Measurements from ENCODE around the gene SNRNP200. TPM values are rescaled to one million over a fixed set of nuclear protein-coding genes. Genes with fewer than 3 reads are reported as not detected.
"Not testable (repeated sequence)": the region's sequence is repeated elsewhere in the genome, so short reads cannot be mapped to it uniquely, and the experiment has no call there.

Gene SNRNP200
- total RNA-seq, 2 experiments from 2014 or later = 194 to 201 TPM

DNA sequence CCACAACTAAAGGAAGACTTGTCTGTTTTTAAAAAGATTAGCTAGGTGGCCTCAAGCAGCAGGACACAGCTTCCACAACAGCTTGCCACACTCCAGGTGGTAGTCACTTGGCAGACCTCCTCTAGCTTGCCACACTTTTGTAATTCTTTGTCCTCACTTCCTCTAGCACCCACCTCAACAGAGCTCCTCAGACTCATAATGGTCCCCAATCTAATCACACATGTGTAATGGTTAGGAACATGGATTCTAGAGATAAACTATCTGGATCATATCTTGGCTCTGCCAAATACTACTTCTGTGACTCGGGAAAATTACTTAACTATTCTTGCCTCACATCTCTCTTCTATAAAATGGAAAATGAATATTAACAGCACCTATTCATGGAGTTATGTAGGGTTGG lies 3.5 kb downstream of the SNRNP200 start:
- DNase-seq (no peak), ATAC-seq (ENCODE audit: low read depth) (no peak)
- Mint-ChIP-seq H3K4me3 (no peak overlapping the region), H3K27ac (no peak overlapping the region), H3K27me3 (no peaks in the 10 kb centered on the region), H3K36me3 (peaks cover 37% of the 10 kb centered on the region), H3K4me1 (peaks cover 52% of the 10 kb centered on the region), H3K9me3 (no peaks in the 10 kb centered on the region)
- POLR2A ChIA-PET = interaction anchor here (1.1 to 1.3 kb wide), 2 partner anchors 12 to 35 kb away, joined by 3 read pairs; no protein-coding TSS in a partner anchor

DNA sequence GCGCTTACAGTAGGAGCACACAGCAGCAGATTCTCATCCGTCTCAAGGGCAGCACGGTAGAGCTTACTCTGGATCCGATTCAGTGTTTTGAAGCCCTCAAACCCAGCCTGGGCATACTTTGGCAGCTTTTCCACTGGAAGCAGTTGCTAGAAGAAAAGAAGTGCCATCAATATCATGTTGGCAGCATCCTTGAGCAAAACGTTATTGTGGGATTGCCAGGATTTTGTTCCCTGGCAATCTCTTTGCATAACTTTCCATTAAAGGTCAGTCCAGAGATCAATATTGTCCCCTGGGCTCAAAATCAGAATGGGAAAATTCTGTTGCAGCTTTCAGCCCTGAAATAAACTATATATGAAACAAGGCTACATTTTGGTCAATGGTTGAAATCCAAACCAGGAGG lies 8.4 kb downstream of the SNRNP200 start:
- Mint-ChIP-seq H3K36me3 (peaks cover 31% of the 10 kb centered on the region), H3K9me3 (no peaks in the 10 kb centered on the region), H3K4me1 (peaks cover 22% of the 10 kb centered on the region), H3K27ac (no peak overlapping the region), H3K27me3 (no peaks in the 10 kb centered on the region), H3K4me3 (no peak overlapping the region)
- ATAC-seq (ENCODE audit: low read depth) = no peak
- no peak for DNase-seq
- POLR2A ChIA-PET = no interaction called here

DNA sequence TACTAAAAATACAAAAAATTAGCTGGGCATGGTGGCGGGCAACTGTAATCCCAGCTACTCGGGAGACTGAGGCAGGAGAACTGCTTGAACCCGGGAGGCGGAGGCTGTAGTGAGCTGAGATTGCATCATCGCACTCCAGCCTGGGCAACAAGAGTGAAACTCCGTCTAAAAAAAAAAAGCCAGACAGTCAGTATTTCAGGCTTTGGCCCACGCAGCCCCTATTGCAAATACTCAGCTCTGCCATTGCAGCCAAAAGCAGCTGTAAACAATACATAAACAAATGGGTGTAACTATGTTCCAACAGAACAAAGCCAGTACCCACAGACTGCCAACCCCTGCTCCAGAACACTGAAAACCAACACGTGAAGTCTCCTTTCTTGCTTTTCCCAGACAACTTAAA lies 11.1 kb downstream of the SNRNP200 start:
- POLR2A ChIA-PET = interaction anchor here (1.2 kb wide), 1 partner anchor 12 kb away, joined by 5 read pairs; no protein-coding TSS in a partner anchor
- not testable (repeated sequence) for H3K27ac Mint-ChIP-seq; H3K9me3 Mint-ChIP-seq; ATAC-seq (ENCODE audit: low read depth); H3K4me1 Mint-ChIP-seq; H3K27me3 Mint-ChIP-seq; DNase-seq; H3K4me3 Mint-ChIP-seq
- peaks cover 33% of the 10 kb centered on the region for H3K36me3 Mint-ChIP-seq

DNA sequence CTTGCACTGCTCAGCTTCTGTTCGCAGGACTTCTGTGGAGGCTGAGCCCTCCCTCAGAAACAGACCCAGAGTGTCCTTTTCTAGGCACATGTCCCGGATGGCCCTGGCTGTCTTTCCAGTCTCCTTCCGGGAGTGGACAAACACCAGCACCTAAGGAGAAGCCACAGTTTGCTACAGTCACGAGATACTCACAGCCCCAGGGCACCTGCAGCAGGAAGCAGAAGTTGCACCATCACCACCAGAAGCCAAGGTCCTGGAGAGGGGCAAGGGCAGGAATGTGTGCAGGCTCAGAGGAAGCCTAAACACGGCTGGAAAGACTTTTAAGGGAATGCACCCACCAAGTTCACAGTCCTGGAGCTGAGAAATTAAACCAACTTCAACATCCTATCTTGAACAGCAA lies 13.6 kb downstream of the SNRNP200 start:
- Mint-ChIP-seq H3K4me3 (no peak overlapping the region), H3K36me3 (peaks cover 41% of the 10 kb centered on the region), H3K9me3 (no peaks in the 10 kb centered on the region), H3K4me1 (no peaks in the 10 kb centered on the region), H3K27me3 (no peaks in the 10 kb centered on the region), H3K27ac (no peak overlapping the region)
- DNase-seq = no peak
- POLR2A ChIA-PET = interaction anchor here (0.6 to 0.7 kb wide), 2 partner anchors 18 to 57 kb away, joined by 3 read pairs; no protein-coding TSS in a partner anchor
- ATAC-seq (ENCODE audit: low read depth) = no peak

DNA sequence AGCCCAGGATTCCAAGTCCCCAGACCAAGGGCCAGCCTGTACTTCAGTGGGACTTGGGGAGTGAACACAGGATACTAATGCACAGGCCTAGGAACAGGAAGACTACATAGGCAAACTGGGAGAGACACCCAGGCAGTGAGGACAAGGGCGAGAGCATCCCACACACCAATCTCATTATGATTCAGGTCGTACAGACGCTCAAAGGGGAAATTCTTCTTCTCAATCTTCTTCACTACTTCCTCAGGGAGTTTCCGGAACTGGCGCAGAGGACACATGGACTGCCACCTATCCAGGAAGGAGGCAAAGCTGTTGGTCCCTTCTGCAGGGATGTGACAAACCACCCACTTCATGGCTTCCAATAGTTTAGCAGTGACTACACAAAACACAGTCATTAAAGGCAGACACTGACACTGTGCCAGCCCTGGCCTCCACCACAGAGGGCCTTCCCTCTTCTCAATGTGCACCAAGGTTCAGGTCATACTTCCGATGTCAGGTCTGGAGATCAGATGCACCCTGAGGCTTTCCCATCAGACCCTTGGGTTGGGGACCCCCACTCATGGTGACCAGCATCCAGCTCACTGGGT lies 18.0 kb downstream of the SNRNP200 start:
- no peak for ATAC-seq (ENCODE audit: low read depth)
- Mint-ChIP-seq H3K4me1 (no peaks in the 10 kb centered on the region), H3K4me3 (no peak overlapping the region), H3K9me3 (no peaks in the 10 kb centered on the region), H3K27ac (peak overlapping the region; percentile 54), H3K27me3 (no peaks in the 10 kb centered on the region), H3K36me3 (peaks cover 42% of the 10 kb centered on the region)
- no peak for DNase-seq
- POLR2A ChIA-PET = no interaction called here

DNA sequence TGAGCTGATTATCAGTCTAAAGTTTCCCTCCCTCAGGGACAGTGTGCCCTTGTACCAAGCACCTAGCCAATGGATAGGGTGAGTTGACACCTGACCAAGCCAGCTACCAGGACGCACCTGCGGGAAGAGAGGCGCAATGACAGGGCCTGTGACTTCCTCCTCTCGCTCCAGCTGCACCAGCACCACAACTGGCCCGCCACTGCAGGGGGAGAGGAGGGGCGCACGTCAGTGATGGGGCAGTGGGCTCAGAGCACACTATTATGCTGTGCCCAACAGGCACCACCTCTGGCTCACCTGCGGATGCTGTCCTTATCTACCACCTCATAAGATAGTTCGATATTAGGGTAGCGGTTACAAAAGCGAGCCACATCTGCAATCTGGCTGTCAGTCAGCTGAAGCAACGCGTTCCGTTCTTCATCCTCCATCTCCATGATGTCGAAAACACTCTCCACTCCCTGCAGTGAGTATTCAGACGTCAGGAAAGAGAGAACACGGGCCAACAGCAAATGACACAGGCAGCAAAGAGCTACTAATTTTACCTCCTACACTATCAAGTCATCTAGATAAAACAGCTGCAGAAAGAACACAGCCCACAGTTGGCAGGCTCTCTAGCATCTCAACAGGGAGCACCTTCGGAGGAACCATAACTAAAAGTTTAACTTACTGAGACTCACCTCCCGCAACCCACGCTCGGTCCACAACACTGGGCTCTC lies 28.4 kb downstream of the SNRNP200 start:
- Mint-ChIP-seq H3K9me3 (no peaks in the 10 kb centered on the region), H3K36me3 (peaks cover 43% of the 10 kb centered on the region), H3K27ac (no peak overlapping the region)

DNA sequence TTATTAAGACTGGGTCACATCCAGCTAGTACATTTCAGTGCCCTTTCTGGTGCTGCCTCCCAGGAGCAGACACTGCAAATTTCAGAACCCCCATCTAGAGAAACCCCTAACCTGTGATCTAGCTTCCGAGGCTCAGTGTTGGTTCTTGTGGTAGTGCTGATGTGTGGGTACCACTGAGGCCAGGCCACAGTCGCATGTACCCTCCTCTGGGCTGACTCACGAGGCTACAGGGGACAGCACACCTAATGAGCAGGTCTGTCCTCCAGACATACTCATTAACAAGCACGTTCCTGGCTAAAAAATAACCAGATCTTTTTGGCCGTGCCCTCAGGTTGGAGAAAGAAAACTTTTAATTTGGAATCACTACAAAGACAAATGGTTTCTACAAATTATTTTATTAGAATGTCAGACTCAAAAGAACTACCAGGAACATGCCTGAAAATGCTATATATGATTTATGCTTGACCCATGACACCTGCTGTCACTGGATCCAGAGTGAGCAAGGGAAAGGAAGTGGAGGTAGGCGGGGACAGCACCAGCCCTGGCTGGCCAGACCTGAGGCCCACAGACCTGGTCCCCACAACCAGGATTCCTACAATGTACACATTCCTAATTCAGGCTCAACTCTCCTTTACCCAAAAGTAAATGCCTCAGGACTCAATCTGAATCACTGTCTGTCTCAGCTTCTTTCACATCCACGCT lies 30.8 kb downstream of the SNRNP200 start:
- no peaks in the 10 kb centered on the region for H3K9me3 Mint-ChIP-seq
- POLR2A ChIA-PET = interaction anchor here (0.9 kb wide), 1 partner anchor 41 kb away, joined by 3 read pairs; no protein-coding TSS in a partner anchor
- no peak overlapping the region for H3K27ac Mint-ChIP-seq
- H3K4me1 Mint-ChIP-seq = no peaks in the 10 kb centered on the region
- ATAC-seq (ENCODE audit: low read depth) = no peak
- H3K4me3 Mint-ChIP-seq = no peak overlapping the region
- DNase-seq = no peak
- H3K36me3 Mint-ChIP-seq = peaks cover 37% of the 10 kb centered on the region
- no peaks in the 10 kb centered on the region for H3K27me3 Mint-ChIP-seq

More for the DNA sequence above, 28.4 kb downstream of the SNRNP200 start:
- POLR2A ChIA-PET = no interaction called here
- DNase-seq (no peak), ATAC-seq (ENCODE audit: low read depth) (no peak)
- Mint-ChIP-seq H3K27me3 (no peaks in the 10 kb centered on the region), H3K4me1 (no peaks in the 10 kb centered on the region), H3K4me3 (no peak overlapping the region)

DNA sequence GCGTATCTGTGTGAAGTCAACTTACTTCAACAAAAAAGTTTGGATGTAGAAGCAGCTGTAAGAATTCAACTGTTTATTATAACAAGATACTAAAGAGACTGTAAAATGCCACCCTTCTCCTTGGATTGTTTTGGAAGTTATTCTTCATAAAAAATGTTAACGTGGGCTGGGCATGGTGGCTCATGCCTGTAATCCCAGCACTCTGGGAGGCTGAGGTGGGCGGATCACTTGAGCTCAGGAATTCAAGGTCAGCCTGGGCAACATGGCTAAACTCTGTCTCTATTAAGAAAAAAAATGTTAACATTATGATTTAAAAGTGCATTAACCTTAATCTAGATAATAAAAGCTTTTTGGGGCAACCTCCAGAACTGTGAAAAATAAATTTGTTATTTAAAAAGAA lies 31.6 kb downstream of the SNRNP200 start:
- Mint-ChIP-seq H3K36me3 (peaks cover 31% of the 10 kb centered on the region), H3K4me1 (peaks cover 2% of the 10 kb centered on the region), H3K9me3 (no peaks in the 10 kb centered on the region), H3K4me3 (no peak overlapping the region), H3K27me3 (no peaks in the 10 kb centered on the region), H3K27ac (no peak overlapping the region)
- DNase-seq (no peak), ATAC-seq (ENCODE audit: low read depth) (no peak)
- POLR2A ChIA-PET = interaction anchor here (0.6 to 0.9 kb wide), 2 partner anchors 18 to 42 kb away, joined by 3 read pairs; no protein-coding TSS in a partner anchor

DNA sequence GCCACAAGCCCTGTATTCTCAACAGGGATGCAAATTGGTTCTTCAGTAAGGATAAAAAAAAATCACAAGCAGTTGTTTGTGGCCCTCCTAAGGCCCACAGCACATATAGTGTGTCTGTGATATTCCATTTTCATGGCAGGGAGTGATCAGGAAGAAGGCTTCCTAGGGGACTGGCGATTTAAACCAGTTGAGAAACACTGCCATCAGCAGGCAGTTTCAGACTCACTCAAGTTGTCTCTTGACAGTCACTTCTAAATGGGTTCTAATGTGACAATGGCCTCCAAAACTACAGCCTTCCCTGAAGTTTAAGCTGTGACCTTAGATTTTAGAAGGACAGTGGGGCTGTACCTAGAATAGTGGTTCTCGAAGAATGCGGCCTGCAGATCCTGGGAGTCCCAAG lies 33.4 kb downstream of the SNRNP200 start:
- no peak for DNase-seq
- H3K4me1 Mint-ChIP-seq = peaks cover 12% of the 10 kb centered on the region
- POLR2A ChIA-PET = no interaction called here
- H3K36me3 Mint-ChIP-seq = peaks cover 26% of the 10 kb centered on the region
- no peaks in the 10 kb centered on the region for H3K9me3 Mint-ChIP-seq
- no peak overlapping the region for H3K27ac Mint-ChIP-seq
- H3K4me3 Mint-ChIP-seq = no peak overlapping the region
- H3K27me3 Mint-ChIP-seq = no peaks in the 10 kb centered on the region
- no peak for ATAC-seq (ENCODE audit: low read depth)

DNA sequence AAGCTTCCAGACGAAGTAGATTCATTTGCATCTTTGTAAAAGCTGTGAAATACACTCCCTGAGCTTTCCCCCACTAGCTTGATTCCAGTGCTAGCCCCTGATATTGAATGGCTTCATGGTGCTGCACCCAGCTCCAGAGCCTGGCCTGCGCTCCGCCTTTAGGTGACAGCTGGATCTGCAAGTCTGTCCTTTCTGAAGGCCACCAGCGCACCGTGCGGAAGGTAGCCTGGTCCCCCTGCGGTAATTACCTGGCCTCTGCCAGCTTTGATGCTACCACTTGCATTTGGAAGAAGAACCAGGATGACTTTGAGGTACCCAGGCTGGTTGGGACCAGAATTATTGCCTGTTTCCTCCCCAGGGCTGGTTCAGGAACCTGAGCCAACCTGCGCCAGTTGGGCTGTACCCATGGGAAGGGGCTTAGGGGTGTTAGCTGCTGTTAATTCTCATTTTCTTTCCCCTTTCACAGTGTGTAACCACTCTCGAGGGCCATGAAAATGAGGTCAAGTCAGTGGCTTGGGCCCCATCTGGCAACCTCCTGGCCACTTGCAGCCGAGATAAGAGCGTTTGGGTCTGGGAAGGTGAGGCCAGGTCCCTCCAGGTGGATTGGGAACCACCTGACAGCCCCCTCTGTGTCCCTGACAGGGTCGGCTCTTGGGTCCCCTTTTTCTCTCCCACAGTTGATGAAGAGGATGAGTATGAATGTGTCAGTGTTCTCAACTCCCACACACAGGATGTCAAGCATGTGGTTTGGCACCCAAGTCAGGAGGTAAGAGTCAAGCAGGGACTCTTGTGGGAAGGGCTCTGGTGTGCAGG lies 38.0 kb downstream of the SNRNP200 start:
- Mint-ChIP-seq H3K4me1 (peaks cover 30% of the 10 kb centered on the region), H3K4me3 (peak overlapping the region; percentile 100), H3K36me3 (peaks cover 12% of the 10 kb centered on the region)

DNA sequence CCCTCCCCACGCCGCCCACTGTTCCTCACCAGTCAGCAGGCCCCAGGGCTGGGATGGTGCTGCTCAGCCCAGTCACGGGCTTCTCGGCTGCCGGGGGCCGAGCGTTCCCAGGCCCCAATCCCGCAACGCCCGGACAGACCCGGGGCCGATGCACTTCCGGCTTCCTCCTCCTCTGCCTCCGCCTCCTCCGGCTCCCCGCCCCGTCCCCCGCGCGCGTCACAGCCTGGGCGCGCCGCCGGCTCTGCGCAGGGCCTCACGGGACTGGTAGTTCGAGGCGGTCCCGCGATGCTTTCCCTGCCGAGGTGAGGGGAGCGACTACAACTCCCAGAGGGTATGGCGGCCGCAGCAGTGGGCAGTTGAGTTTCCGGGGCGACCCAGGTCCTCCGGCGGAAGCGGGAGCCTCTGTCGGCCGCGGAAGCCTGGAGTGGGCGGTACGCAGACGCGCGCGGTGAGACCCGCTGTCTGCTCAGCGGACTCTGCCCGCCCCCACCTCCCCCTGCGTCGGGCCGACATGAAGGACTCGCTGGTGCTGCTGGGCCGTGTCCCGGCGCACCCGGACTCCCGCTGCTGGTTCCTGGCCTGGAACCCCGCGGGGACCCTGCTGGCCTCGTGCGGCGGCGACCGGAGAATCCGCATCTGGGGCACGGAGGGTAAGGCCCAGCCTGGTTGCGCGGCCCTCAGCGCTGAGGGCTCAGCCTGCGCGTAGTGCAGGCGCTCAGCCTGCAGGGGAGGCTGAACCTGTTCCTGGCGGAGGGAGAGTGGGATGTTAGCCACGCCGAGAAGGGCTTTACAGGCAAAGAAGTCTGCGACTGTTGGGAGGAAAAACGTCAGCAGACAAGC lies 39.3 kb downstream of the SNRNP200 start, which contains the start of the genes CIAO1 and TMEM127:
TSS of gene CIAO1 (plus strand) at position 386 of the 840 bp plus-strand sequence. CDS start at position 512, 126 bp downstream.
TSS of gene TMEM127 (minus strand) at position 158 of the 840 bp plus-strand sequence. CDS start 616 bp downstream, outside the sequence.
- Mint-ChIP-seq H3K4me1 (peaks cover 32% of the 10 kb centered on the region), H3K27me3 (no peaks in the 10 kb centered on the region), H3K9me3 (no peaks in the 10 kb centered on the region), H3K4me3 (peak within 1 kb of the TSS; percentile 100), H3K27ac (peak within 1 kb of the TSS; percentile 85), H3K36me3 (peaks cover 12% of the 10 kb centered on the region)
- ATAC-seq (ENCODE audit: low read depth) (peak; percentile 92), DNase-seq (peak; percentile 99)
- POLR2A ChIA-PET = interaction anchor here (0.6 to 1.8 kb wide), 5 partner anchors 10 to 63 kb away, joined by 3 to 14 read pairs (median 3); partner anchors contain the start of gene STARD7

More for the DNA sequence above, 38.0 kb downstream of the SNRNP200 start:
- ATAC-seq (ENCODE audit: low read depth) (peak; percentile 10), DNase-seq (peak; percentile 67)
- Mint-ChIP-seq H3K27ac (peak overlapping the region; percentile 83), H3K9me3 (no peaks in the 10 kb centered on the region), H3K27me3 (no peaks in the 10 kb centered on the region)
- POLR2A ChIA-PET = interaction anchor here (0.6 to 1.8 kb wide), 11 partner anchors 35 to 287 kb away, joined by 3 to 14 read pairs (median 4); partner anchors contain the start of genes ANKRD36C, SNRNP200 and STARD7

DNA sequence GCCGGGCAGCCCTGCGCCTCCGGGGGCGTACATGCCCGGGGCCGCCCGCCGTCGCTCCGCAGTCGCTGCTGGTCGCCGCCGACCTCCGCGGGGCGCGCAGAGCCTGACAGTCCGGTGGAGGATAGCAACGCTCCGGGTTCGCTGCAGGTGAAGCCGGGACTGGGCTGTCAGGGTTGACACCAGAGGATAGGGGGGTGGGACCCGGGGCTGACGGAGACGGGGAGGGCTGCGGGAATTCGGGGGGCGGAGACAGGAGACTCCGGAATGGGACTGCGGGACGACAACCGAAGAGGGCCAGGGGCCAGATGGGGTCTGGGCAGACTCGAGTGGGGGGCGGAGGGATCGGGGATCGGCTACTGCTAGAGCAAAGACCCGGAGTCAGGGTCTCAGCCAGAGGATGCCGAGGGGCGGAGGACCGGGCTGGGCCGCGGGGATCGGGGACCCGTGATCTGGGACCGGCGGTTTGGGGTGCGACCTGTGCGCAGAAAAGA lies 40.0 kb downstream of the SNRNP200 start:
- ATAC-seq (ENCODE audit: low read depth) (peak; percentile 20), DNase-seq (no peak)
- peaks cover 15% of the 10 kb centered on the region for H3K36me3 Mint-ChIP-seq
- POLR2A ChIA-PET = interaction anchor here (1.2 to 2.4 kb wide), 2 partner anchors 57 to 274 kb away, joined by 3 to 21 read pairs; partner anchors contain the start of genes ANKRD36C and STARD7
- no peaks in the 10 kb centered on the region for H3K9me3 Mint-ChIP-seq
- H3K27ac Mint-ChIP-seq = peak overlapping the region; percentile 85
- H3K27me3 Mint-ChIP-seq = no peaks in the 10 kb centered on the region
- H3K4me3 Mint-ChIP-seq = peak overlapping the region; percentile 100
- peaks cover 37% of the 10 kb centered on the region for H3K4me1 Mint-ChIP-seq

Data from activated naive CD8-positive, alpha-beta T cell treated with anti-CD3 and anti-CD28 coated beads, Interleukin-2, amount 10 ng/mL, durations not matched to agents 7 days and 5 days (primary cell).